Karpas-422 (cell line): ENCODE results near the gene SNX27. TPM values are rescaled to one million over a fixed set of nuclear protein-coding genes. Genes with fewer than 3 reads are reported as not detected.

Experiments used
- DNase-seq: peaks from one replicate; pipeline ENCODE4 v3.0.0-alpha.2; 2015
- H2AFZ ChIP-seq: fragments of 200-600 bp; sonication (generic); 2 replicates; pipeline ENCODE4 v1.6.1; 2014; ENCODE audit warnings: antibody characterized with exemption, low read length, mixed read lengths
- H3K27ac ChIP-seq: fragments of 200-600 bp; sonication (generic); 2 replicates; pipeline ENCODE4 v1.5.1; 2014; ENCODE audit warnings: mild to moderate bottlenecking, low read length, moderate library complexity
- H3K27me3 ChIP-seq: fragments of 200-600 bp; sonication (generic); 2 replicates; pipeline ENCODE4 v1.6.1; 2014; ENCODE audit warnings: low read length, mixed read lengths
- H3K36me3 ChIP-seq: fragments of 200-600 bp; sonication (generic); 2 replicates; pipeline ENCODE4 v1.6.1; 2014; ENCODE audit warnings: low read length, mixed read lengths; ENCODE audit not compliant: insufficient read depth
- H3K4me1 ChIP-seq: fragments of 200-600 bp; sonication (generic); 2 replicates; pipeline ENCODE4 v1.6.1; 2014; ENCODE audit warnings: mild to moderate bottlenecking, low read length, mixed read lengths
- H3K4me2 ChIP-seq: fragments of 200-600 bp; sonication (generic); 2 replicates; pipeline ENCODE4 v1.6.1; 2014; ENCODE audit warnings: low read length, low read depth, mild to moderate bottlenecking; ENCODE audit not compliant: poor library complexity, severe bottlenecking
- H3K4me3 ChIP-seq: fragments of 200-600 bp; sonication (generic); 2 replicates; pipeline ENCODE4 v1.5.1; 2014; ENCODE audit warnings: mild to moderate bottlenecking, antibody characterized with exemption, low read length, mixed read lengths
- H3K79me2 ChIP-seq: fragments of 200-600 bp; sonication (generic); 2 replicates; pipeline ENCODE4 v1.6.1; 2014; ENCODE audit warnings: mild to moderate bottlenecking, low read length, mixed read lengths
- H3K9ac ChIP-seq: fragments of 200-600 bp; sonication (generic); 2 replicates; pipeline ENCODE4 v1.6.0; 2014; ENCODE audit warnings: low read length
- H3K9me2 ChIP-seq: fragments of 200-600 bp; sonication (generic), shearing (Covaris generic); replicated peaks from 2 replicates; pipeline ENCODE4 v1.6.0; 2014; ENCODE audit warnings: mild to moderate bottlenecking, low read length, moderate library complexity; ENCODE audit not compliant: insufficient read depth
- H3K9me3 ChIP-seq: fragments of 300-700, 200-600 bp; sonication (generic); 2 replicates; pipeline ENCODE4 v1.6.1; 2014; ENCODE audit warnings: low read length, mixed read lengths
- H4K20me1 ChIP-seq: fragments of 200-600 bp; sonication (generic); 2 replicates; pipeline ENCODE4 v1.6.1; 2014; ENCODE audit warnings: mild to moderate bottlenecking, antibody characterized with exemption, low read length, low read depth; ENCODE audit not compliant: insufficient read depth
- total RNA-seq: library from RNA; depleted of rRNA; stranded (reverse); fragments of >200 nt; shearing (Covaris generic); gene quantifications from 2 replicates; pipeline ENCODE4 v1.2.3, GENCODE V29; 2014; ENCODE audit warnings: low replicate concordance

The SNX27 gene
- total RNA-seq, 1 experiment from 2014 or later: 40.4 TPM

- Histone ChIP-seq H3K4me3 (no peak overlapping the region), H3K9me2 (no peaks in the 10 kb centered on the region), H3K79me2 (no peaks in the 10 kb centered on the region), H3K9me3 (no peaks in the 10 kb centered on the region), H2AFZ (no peak overlapping the region), H3K9ac (no peak overlapping the region), H3K27me3 (no peaks in the 10 kb centered on the region), H3K4me2 (no peak overlapping the region), H3K27ac (no peak overlapping the region), H4K20me1 (0 out of 2 replicates have a peak, but pooled peaks cover 3% of the 10 kb centered on the region), H3K36me3 (peaks cover 4% of the 10 kb centered on the region; the same call in 1 of the 2 replicates), H3K4me1 (no peaks in the 10 kb centered on the region)
- DNase-seq: no peak
Measured at GRCh38 chr1:151704246-151704645, 92.4 kb downstream of the SNX27 start.

- Histone ChIP-seq H3K9me3 (no peaks in the 10 kb centered on the region), H3K79me2 (no peaks in the 10 kb centered on the region)
Measured at GRCh38 chr1:151705146-151705545, 93.3 kb downstream of the SNX27 start.

GRCh38 chr1:151705753-151706463 lies 94.1 kb downstream of the SNX27 start:
- DNase-seq: peak; percentile 49
- H3K27ac ChIP-seq: no peak overlapping the region
- H3K9ac ChIP-seq: no peak overlapping the region
- H3K4me3 ChIP-seq: no peak overlapping the region
- no peaks in the 10 kb centered on the region for H3K27me3 ChIP-seq
- H4K20me1 ChIP-seq: no peaks in the 10 kb centered on the region
- H3K36me3 ChIP-seq: peaks cover 2% of the 10 kb centered on the region; the same call in 1 of the 2 replicates
- H3K9me2 ChIP-seq: no peaks in the 10 kb centered on the region
- H2AFZ ChIP-seq: no peak overlapping the region
- H3K9me3 ChIP-seq: no peaks in the 10 kb centered on the region
- no peak overlapping the region for H3K4me2 ChIP-seq
- H3K79me2 ChIP-seq: no peaks in the 10 kb centered on the region
- peaks cover 9% of the 10 kb centered on the region for H3K4me1 ChIP-seq

More at GRCh38 chr1:151705146-151705545, 93.3 kb downstream of the SNX27 start:
- H3K36me3 ChIP-seq: peaks cover 4% of the 10 kb centered on the region; the same call in 1 of the 2 replicates
- no peaks in the 10 kb centered on the region for H3K9me2 ChIP-seq
- H3K4me3 ChIP-seq: no peak overlapping the region
- no peak overlapping the region for H2AFZ ChIP-seq
- H3K27me3 ChIP-seq: no peaks in the 10 kb centered on the region
- no peak overlapping the region for H3K27ac ChIP-seq
- no peaks in the 10 kb centered on the region for H4K20me1 ChIP-seq
- no peak overlapping the region for H3K4me2 ChIP-seq
- DNase-seq: no peak
- H3K9ac ChIP-seq: no peak overlapping the region
- peaks cover 2% of the 10 kb centered on the region; the same call in 1 of the 2 replicates for H3K4me1 ChIP-seq

GRCh38 chr1:151706464-151707415 lies 94.9 kb downstream of the SNX27 start:
- no peaks in the 10 kb centered on the region for H3K27me3 ChIP-seq
- no peak overlapping the region for H2AFZ ChIP-seq
- no peak overlapping the region for H3K27ac ChIP-seq
- H3K79me2 ChIP-seq: no peaks in the 10 kb centered on the region
- no peak overlapping the region for H3K4me3 ChIP-seq
- no peaks in the 10 kb centered on the region for H3K36me3 ChIP-seq
- no peaks in the 10 kb centered on the region for H4K20me1 ChIP-seq
- DNase-seq: no peak
- H3K4me2 ChIP-seq: no peak overlapping the region
- H3K9me2 ChIP-seq: no peaks in the 10 kb centered on the region
- H3K9me3 ChIP-seq: no peaks in the 10 kb centered on the region
- H3K9ac ChIP-seq: no peak overlapping the region
- peaks cover 14% of the 10 kb centered on the region for H3K4me1 ChIP-seq

GRCh38 chr1:151707541-151708065 lies 95.8 kb downstream of the SNX27 start:
- Histone ChIP-seq H3K4me3 (no peak overlapping the region), H2AFZ (no peak overlapping the region), H3K9me2 (no peaks in the 10 kb centered on the region), H3K27ac (no peak overlapping the region), H3K4me2 (no peak overlapping the region), H3K27me3 (no peaks in the 10 kb centered on the region), H4K20me1 (no peaks in the 10 kb centered on the region), H3K9me3 (no peaks in the 10 kb centered on the region), H3K4me1 (peaks cover 20% of the 10 kb centered on the region), H3K79me2 (no peaks in the 10 kb centered on the region), H3K9ac (no peak overlapping the region), H3K36me3 (no peaks in the 10 kb centered on the region)
- DNase-seq: no peak

- no peak for DNase-seq
- peaks cover 20% of the 10 kb centered on the region for H3K4me1 ChIP-seq
- no peaks in the 10 kb centered on the region for H3K79me2 ChIP-seq
- no peak overlapping the region for H3K4me3 ChIP-seq
- H2AFZ ChIP-seq: no peak overlapping the region
- H3K9me2 ChIP-seq: no peaks in the 10 kb centered on the region
- H3K9ac ChIP-seq: no peak overlapping the region
- H3K36me3 ChIP-seq: no peaks in the 10 kb centered on the region
- H3K4me2 ChIP-seq: no peak overlapping the region
- H3K9me3 ChIP-seq: no peaks in the 10 kb centered on the region
- H3K27ac ChIP-seq: no peak overlapping the region
- no peaks in the 10 kb centered on the region for H4K20me1 ChIP-seq
- no peaks in the 10 kb centered on the region for H3K27me3 ChIP-seq
Measured at GRCh38 chr1:151708891-151709290, 97.0 kb downstream of the SNX27 start.

GRCh38 chr1:151710187-151710840 lies 98.5 kb downstream of the SNX27 start:
- Histone ChIP-seq H2AFZ (no peak overlapping the region), H3K27me3 (no peaks in the 10 kb centered on the region), H3K4me2 (no peak overlapping the region), H3K9ac (no peak overlapping the region), H3K9me2 (no peaks in the 10 kb centered on the region), H3K4me1 (peaks cover 20% of the 10 kb centered on the region), H3K27ac (no peak overlapping the region), H3K79me2 (no peaks in the 10 kb centered on the region), H3K4me3 (no peak overlapping the region), H3K36me3 (no peaks in the 10 kb centered on the region), H4K20me1 (no peaks in the 10 kb centered on the region), H3K9me3 (no peaks in the 10 kb centered on the region)
- peak; percentile 78 for DNase-seq
